ENCODE results near the gene PTPRM.

DNA sequence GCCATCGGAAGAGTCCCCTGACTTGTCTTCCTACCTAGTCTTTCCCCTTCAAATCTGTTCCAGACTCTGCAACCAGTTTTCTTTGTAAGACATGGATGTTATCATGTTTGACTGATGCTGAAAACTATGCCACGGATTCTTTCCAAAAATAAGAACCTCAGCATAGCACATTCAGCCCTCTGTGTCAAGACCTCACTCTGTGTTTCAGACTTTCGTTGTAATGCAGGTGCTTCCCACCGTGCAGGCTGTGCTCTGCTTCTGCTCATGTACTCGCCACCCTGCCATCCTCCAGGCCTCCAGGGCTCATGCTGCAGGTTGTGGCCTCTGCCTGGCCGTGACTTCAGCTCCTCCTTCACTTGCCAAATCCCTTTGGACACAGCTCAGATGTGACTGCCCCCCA lies 695.1 kb downstream of the PTPRM start:
- TF ChIP-seq CEBPB (IDR thresholded peaks at IDR 0.05) (no peak), JUNB (IDR thresholded peaks at IDR 0.05) (no peak), MYC (IDR thresholded peaks at IDR 0.05; ENCODE audit: borderline replicate concordance, low read length) (no peak), SMC3 (IDR thresholded peaks at IDR 0.05) (no peak), RAD21 (conservative IDR thresholded peaks at IDR 0.05 in 1 of 2, IDR thresholded peaks at IDR 0.05 in 1 of 2) (no peak), NR3C1 (IDR thresholded peaks at IDR 0.05) (no peak), BHLHE40 (IDR thresholded peaks at IDR 0.05; ENCODE audit: low read depth, low read length) (no peak), POLR2A (IDR thresholded peaks at IDR 0.05; ENCODE audit: low read length) (no peak), ZC3H11A (IDR thresholded peaks at IDR 0.05) (no peak)
- TF ChIP-seq, protein P1, sequence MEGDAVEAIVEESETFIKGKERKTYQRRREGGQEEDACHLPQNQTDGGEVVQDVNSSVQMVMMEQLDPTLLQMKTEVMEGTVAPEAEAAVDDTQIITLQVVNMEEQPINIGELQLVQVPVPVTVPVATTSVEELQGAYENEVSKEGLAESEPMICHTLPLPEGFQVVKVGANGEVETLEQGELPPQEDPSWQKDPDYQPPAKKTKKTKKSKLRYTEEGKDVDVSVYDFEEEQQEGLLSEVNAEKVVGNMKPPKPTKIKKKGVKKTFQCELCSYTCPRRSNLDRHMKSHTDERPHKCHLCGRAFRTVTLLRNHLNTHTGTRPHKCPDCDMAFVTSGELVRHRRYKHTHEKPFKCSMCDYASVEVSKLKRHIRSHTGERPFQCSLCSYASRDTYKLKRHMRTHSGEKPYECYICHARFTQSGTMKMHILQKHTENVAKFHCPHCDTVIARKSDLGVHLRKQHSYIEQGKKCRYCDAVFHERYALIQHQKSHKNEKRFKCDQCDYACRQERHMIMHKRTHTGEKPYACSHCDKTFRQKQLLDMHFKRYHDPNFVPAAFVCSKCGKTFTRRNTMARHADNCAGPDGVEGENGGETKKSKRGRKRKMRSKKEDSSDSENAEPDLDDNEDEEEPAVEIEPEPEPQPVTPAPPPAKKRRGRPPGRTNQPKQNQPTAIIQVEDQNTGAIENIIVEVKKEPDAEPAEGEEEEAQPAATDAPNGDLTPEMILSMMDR (IDR thresholded peaks at IDR 0.05): no peak
- TF ChIP-seq, protein P2, sequence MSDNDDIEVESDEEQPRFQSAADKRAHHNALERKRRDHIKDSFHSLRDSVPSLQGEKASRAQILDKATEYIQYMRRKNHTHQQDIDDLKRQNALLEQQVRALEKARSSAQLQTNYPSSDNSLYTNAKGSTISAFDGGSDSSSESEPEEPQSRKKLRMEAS (IDR thresholded peaks at IDR 0.05): no peak
- TF ChIP-seq, protein P3, sequence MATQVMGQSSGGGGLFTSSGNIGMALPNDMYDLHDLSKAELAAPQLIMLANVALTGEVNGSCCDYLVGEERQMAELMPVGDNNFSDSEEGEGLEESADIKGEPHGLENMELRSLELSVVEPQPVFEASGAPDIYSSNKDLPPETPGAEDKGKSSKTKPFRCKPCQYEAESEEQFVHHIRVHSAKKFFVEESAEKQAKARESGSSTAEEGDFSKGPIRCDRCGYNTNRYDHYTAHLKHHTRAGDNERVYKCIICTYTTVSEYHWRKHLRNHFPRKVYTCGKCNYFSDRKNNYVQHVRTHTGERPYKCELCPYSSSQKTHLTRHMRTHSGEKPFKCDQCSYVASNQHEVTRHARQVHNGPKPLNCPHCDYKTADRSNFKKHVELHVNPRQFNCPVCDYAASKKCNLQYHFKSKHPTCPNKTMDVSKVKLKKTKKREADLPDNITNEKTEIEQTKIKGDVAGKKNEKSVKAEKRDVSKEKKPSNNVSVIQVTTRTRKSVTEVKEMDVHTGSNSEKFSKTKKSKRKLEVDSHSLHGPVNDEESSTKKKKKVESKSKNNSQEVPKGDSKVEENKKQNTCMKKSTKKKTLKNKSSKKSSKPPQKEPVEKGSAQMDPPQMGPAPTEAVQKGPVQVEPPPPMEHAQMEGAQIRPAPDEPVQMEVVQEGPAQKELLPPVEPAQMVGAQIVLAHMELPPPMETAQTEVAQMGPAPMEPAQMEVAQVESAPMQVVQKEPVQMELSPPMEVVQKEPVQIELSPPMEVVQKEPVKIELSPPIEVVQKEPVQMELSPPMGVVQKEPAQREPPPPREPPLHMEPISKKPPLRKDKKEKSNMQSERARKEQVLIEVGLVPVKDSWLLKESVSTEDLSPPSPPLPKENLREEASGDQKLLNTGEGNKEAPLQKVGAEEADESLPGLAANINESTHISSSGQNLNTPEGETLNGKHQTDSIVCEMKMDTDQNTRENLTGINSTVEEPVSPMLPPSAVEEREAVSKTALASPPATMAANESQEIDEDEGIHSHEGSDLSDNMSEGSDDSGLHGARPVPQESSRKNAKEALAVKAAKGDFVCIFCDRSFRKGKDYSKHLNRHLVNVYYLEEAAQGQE (IDR thresholded peaks at IDR 0.05): no peak
